CD4-positive, alpha-beta T cell treated with Interleukin-1 beta for 1 hour (primary cell): ENCODE results near the gene DEK.

Source experiments
- DNase-seq, 2 donors: peaks; one replicate each; pipeline ENCODE4 v3.0.0-alpha.2; 2020 to 2022

Gene DEK

DNA sequence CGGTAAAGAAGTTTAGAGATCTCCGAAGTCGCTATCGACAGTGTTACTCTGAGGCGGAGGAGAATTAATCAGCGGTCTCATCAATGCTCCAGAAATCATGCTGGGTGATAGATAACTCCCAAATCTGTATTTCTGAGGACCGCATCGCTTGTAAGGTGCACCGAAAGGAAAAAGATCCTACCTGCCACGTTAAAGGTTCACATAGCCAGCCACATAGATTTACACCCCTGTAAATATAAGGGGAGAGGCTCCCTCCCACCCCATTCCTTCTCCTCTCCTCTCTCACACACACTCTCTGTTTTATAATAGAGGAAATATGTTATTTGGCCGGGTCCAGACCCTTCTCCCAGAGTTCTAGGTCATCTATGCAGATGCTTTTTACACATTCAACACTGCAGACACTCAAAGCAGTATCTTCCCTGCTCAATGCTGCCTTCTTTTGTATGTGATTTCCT is 620 bp upstream of the DEK start:
- no peak for DNase-seq

DNA sequence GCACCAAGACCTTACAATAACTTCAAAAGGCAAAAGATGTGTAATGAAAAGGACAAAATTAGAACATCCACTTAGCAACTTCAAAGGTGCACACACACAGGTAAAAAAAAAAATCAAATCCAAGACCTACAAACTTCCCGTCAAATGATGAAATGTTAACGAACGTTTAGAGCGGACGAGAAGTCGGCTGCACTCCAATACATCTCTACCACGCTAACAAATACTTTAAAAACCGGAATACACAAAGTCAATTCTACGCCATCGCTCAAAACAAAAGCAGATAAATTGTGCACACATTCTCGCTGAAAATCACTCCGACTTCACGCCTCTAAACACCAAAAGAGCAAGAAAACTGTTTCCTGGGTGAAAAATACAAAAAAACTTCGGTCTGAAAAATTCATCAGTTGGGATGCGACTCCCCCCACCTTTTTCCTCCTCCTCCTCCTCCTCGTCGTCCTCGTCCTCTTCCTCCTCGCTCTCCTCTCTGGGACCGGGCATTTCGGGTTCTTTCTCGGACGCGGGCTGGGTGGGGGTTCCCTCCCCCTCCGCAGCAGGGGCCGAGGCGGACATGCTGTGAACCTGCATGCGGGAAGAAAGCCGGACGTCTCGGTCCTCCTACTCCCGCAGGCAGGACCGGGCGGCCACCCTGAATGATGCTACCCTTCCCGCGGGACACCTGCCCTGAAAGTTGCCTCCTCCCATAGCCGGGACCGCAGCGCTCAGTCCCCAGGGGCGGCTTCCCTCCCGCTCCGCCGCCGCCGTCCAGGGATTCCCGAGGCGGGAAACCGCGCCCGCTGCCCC is 712 bp downstream of the DEK start:
- DNase-seq, result peak; percentile 15 to 26

GRCh38 chr6:18262702-18263417 is 1.5 kb downstream of the DEK start:
- DNase-seq, result peak in 1 of 2 donors; percentile 49

GRCh38 chr6:18261877-18262276 is 2.5 kb downstream of the DEK start:
- no peak for DNase-seq

- DNase-seq, result peak in 1 of 2 donors; percentile 9
Measured at GRCh38 chr6:18260448-18261106, 3.8 kb downstream of the DEK start.

GRCh38 chr6:18259675-18260447 is 4.5 kb downstream of the DEK start:
- no peak for DNase-seq

DNA sequence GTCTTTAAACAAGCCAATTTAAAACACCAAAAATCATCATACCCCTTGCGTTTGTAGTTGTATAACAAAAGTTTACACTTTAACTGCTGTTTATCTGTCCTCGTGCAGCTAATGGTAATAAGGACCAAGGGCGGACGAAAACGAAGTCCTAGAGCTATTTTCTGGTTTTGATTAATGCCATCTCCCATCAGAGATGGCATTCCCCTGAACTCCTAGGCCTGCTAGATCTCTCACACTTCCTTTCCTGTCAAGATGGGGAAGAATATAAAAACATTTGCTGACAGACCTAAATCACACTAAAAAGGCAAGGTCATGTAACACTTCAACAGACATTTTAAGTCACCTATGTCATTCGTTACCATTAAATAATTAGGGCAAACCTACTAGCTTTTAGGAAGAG is 9.5 kb downstream of the DEK start:
- DNase-seq, result no peak

DNA sequence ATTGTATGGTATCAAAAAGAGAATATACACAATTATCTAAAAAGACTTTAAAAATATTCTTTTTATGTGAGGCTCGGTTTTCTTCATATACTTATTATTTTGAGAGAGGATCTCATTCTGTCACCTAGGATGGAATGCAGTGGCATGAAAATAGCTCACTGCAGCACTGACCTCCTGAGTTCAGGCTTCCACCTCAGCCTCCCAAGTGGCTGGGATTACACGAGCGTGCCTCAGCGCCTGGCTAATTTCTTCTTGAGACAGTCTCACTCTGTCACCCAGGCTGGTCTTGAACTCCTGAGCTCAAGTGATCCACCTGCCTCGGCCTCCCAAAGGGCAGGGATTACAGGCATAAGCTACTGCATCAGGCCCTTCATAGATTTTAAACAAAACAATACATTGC is 10.7 kb downstream of the DEK start:
- DNase-seq, result no peak

- DNase-seq, result no peak
Measured at GRCh38 chr6:18249271-18249670, 15.1 kb downstream of the DEK start.

- no peak for DNase-seq
Measured at GRCh38 chr6:18248698-18249097, 15.6 kb downstream of the DEK start.

GRCh38 chr6:18247002-18247401 is 17.3 kb downstream of the DEK start:
- no peak for DNase-seq

- DNase-seq, result no peak
Measured at GRCh38 chr6:18246205-18246604, 18.1 kb downstream of the DEK start.

- DNase-seq, result peak in 1 of 2 donors; percentile 32
Measured at GRCh38 chr6:18245642-18246041, 18.7 kb downstream of the DEK start.

- no peak for DNase-seq
Measured at GRCh38 chr6:18245079-18245478, 19.3 kb downstream of the DEK start.

DNA sequence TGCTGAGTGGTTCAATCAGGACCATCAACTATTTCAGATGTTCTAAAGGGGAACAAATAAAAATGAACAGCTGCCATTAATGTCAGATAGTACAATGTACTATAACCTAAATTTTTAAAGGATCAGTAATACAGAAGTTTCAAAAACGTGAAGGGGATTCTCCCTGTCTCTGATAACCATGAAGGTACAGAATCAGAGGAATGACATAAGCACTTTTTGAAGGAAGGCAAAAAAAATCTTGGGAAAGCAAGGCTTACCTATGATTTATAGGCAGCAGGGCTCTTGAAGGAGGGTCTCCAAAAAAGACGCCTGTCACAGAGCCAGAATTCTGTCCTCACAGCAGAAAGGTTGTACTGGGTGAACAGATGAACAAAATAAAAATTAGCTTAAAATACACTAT is 20.1 kb downstream of the DEK start:
- no peak for DNase-seq

GRCh38 chr6:18243302-18243893 is 20.9 kb downstream of the DEK start:
- no peak for DNase-seq

DNA sequence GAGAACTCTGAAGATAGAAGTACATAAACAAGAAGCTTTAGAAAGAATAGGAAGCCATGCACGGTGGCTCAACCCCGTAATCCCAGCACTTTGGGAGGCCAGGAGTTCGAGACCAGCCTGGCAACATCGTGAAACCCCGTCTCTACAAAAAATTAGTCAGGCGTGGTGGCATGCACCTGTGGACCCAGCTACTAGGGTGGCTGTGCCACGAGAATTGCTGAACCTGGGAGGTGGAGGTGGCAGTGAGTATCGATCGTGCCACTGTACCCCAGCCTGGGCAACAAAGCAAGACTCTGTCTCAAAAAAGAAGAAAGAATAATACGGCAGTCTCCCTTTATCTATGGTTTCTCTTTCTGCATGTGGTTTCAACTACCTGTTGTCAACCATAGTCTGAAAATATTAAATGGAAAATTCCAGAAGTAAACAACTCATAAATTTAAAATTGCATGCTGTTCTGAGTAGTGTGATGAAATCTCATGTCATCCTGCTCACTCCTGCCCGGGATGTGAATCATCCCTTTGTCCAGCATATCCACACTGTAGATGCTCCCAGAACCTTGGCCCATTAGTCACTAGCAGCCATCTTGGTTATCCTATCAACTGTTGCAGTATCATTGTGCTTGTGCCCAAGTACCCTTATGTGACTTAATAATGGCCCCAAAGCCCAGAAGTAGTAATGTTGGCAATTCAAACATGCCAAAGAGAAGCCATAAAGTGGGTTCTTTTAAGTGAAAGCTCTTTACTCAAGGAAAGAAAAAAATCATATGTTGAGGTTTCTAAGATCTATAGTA is 22.1 kb downstream of the DEK start:
- no peak for DNase-seq

DNA sequence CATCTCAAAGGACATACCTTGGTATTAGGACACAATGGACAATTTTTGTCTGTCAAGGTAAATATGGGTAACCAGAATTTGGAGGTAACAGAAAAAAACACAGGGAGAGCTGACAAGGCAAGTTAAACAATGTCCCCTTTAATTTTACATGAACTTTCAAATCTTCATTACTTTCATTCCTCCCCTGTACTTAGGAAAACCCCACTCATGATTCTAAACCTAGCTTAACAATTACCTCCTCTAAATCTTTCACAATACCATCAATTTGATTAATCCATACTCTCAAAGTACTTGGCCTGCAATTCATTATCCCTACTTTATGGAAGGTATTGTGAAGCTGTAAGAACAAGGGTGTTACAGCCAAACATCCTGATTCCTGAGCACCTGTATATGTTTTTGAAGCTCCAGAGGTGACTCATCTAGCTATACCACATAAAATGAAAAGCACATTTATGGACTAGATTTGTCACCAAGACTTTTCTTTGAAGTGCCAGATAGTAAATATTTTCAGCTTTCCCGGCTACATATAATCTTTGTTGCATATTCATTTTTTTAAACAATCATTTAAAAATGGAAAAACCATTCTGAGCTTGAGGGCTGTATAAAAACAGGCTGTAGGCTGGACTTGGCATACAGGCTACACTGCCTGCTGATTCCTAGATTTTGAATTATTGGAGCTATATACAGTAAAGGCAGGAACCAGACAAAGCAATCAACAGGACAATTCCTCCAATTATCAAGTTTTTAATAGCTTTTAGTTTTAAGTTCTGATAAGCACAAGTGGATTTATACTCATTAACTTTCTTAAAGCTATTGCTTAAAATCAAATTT is 22.9 kb downstream of the DEK start:
- DNase-seq, result no peak

GRCh38 chr6:18240230-18240629 is 24.1 kb downstream of the DEK start:
- no peak for DNase-seq

DNA sequence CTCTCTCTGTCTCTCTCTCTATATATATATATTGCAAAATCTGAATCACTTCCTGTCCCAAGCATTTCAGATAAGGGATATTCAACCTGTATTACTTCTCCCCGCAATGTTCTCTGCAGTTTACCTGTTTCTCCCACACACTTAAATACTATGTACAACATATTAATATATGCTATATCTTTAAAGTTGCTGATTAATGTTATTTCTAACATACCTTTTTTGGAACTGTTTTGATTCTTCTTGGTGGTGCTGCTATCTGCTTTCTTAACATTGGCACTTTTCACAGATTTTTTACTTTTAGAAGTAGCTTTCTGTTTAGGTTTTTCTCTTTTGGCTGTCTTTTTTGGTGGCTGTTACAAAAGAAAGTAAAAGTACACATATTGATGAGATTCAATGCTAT is 27.2 kb downstream of the DEK start:
- no peak for DNase-seq

DNA sequence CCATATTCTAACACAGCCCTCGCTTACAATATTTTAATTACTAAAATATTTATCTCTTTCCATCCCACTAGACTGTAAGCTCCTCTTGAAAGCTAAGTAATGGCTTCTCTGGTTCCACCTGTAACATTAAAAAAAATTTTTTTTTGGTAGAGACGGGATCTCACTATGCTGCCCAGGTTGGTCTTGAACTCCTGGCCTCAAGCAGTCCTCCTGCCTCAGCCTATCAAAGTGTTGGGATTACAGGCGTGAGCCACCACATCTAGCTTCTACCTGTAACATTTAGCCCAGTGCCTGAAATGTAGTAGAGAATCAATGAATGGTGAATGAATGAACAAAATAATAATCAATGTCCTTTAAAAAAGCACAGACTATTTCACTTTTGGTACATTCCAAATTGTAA is 28.8 kb downstream of the DEK start:
- DNase-seq, result no peak
